Measurements from ENCODE around the gene IRAK2.
A peak's percentile ranks its signal among the peaks of the same experiment; 100 is the strongest.

DNA sequence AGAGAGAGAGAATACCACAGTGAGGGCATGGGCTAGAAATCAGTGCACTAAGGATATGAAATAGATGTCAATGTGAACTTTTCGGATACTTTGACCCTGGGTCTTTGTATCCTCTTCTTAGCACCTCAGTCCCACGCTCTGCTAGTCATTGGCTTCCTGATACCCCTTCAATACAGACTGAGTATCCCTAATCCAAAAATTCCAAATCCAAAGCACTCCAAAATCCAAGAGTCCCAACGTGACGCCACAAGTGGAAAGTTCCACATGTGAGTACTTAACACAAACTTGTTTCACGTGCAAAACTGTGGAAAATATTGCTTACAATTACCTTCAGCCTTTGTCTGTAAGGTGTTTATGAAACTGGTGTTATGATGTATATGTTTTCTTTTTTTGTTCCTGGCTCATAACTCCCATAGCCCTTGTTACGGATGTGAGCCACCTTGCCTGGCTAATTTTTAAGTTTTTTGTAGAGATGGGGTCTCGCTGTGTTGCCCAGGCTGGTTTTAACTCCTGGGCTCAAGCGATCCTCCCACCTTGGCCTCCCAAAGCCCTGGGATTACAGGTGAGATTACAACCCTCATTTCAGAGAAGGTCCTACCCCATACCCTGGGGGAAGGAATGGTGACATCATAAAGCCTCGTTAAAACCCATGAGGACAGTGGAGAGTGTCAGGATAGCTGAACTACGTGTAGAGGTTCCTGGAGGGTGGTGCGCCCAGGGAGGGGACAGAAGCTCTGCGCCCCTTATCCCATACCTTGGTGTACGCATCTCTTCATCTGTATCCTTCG lies 10.2 kb upstream of the IRAK2 start:
- TF ChIP-seq TAF1 (IDR thresholded peaks at IDR 0.05; ENCODE audit: low read depth, low read length) = no peak
- TF ChIP-seq POLR2AphosphoS5 (IDR thresholded peaks at IDR 0.05; ENCODE audit: low read depth, low read length) = peak; percentile 56; the same call in 1 of the 2 replicates
- peak; percentile 45; the same call in 1 of the 2 replicates for TF ChIP-seq POLR2A (IDR thresholded peaks at IDR 0.05; ENCODE audit: low read depth, low read length)
- no peak for TF ChIP-seq PAX5 (IDR thresholded peaks at IDR 0.05; ENCODE audit: insufficient read depth, low read length, severe bottlenecking)

Measured in GM12891 (cell line).